HepG2 (cell line): ENCODE results near the gene ENG. TPM values are rescaled to one million over a fixed set of nuclear protein-coding genes. Genes with fewer than 3 reads are reported as not detected.

ENCODE experiments used
- ATAC-seq: fragments of 200-7000 bp; cut with Tn5 transposase; 3 replicates; pipeline ENCODE4 v1.9.1; 2020; ENCODE audit warnings: mild to moderate bottlenecking, moderate library complexity
- BruUV-seq: library from RNA; stranded (reverse); fragments of 400-500 nt; replicated peaks from 2 replicates; lab custom pipeline; 2021; lab: Mats Ljungman, UMichigan
- CTCF ChIA-PET: fragments of 300-600 bp; formaldehyde crosslinking; extraction: SDS; loops from one replicate; lab custom pipeline; 2021; ENCODE audit warnings: low total read pairs, inconsistent platforms, low intra/inter-chr PET ratio; lab: Yijun Ruan, JAX
- POLR2A ChIA-PET: fragments of 350-600 bp; sonication (Branson Sonifier 250); formaldehyde crosslinking; loops from one replicate; lab custom pipeline; 2020; ENCODE audit warnings: antibody characterized with exemption, inconsistent platforms; lab: Yijun Ruan, JAX
- DNase-seq: peaks from one replicate; pipeline ENCODE4 v3.0.0-alpha.2; 2015; ENCODE audit warnings: low spot score
- FAIRE-seq: peaks from 3 replicates; lab custom pipeline; 2011; peaks lifted over from hg19 to GRCh38; lab: Jason Lieb, UNC
- H2AFZ ChIP-seq: one replicate; pipeline ENCODE4 v1.6.1; 2011; ENCODE audit warnings: low read length, inconsistent platforms
- H3K27ac ChIP-seq: fragments of 300-600 bp; 3 replicates; pipeline ENCODE4 v1.8.0; 2011; ENCODE audit warnings: mixed run types, mild to moderate bottlenecking, mixed read lengths, low read length, inconsistent platforms; ENCODE audit not compliant: insufficient read depth; ENCODE audit errors: extremely low read length
- H3K27me3 ChIP-seq, 2 experiments: fragments of 200-600 bp in 1 of 2; 2 replicates in 1 of 2; 3 replicates in 1 of 2; pipeline versions ENCODE4 v1.6.0 to v1.8.0; 2011; ENCODE audit warnings: low read length in 2 of 2, mild to moderate bottlenecking in 2 of 2, moderate library complexity in 2 of 2, inconsistent platforms in 1 of 2; ENCODE audit not compliant: insufficient read depth in 2 of 2, control insufficient read depth in 1 of 2
- H3K36me3 ChIP-seq, 2 experiments: fragments of 200-600 bp in 1 of 2; replicated peaks in 1 of 2; 2 replicates in 1 of 2; 3 replicates in 1 of 2; pipeline versions ENCODE4 v1.5.1 to v1.8.0; 2011; ENCODE audit warnings: low read length in 2 of 2, inconsistent platforms in 1 of 2; ENCODE audit not compliant: insufficient read depth in 2 of 2, control insufficient read depth in 1 of 2
- H3K4me1 ChIP-seq: 2 replicates; pipeline ENCODE4 v1.5.1; 2012; ENCODE audit warnings: low read length, inconsistent platforms; ENCODE audit not compliant: insufficient read depth
- H3K4me2 ChIP-seq: 2 replicates; pipeline ENCODE4 v1.6.0; 2011; ENCODE audit warnings: low read depth, low read length, inconsistent platforms
- H3K4me3 ChIP-seq, 3 experiments: fragments of 200-600 bp in 1 of 3; sonication (generic), shearing (Covaris generic) in 1 of 3; replicated peaks in 1 of 3; 2 replicates each; pipeline ENCODE4 v1.5.1; 2011 to 2016; ENCODE audit warnings: low read length in 3 of 3, inconsistent platforms in 2 of 3, low read depth in 2 of 3, mild to moderate bottlenecking in 2 of 3, control low read depth in 1 of 3, mixed read lengths in 1 of 3; ENCODE audit not compliant: insufficient read depth in 1 of 3
- H3K79me2 ChIP-seq: one replicate; pipeline ENCODE4 v1.6.1; 2011; ENCODE audit warnings: low read length, inconsistent platforms; ENCODE audit not compliant: insufficient read depth
- H3K9ac ChIP-seq: 2 replicates; pipeline ENCODE4 v1.6.0; 2011; ENCODE audit warnings: mild to moderate bottlenecking, low read depth, low read length, inconsistent platforms; ENCODE audit not compliant: insufficient read depth
- H3K9me3 ChIP-seq: 2 replicates; pipeline ENCODE4 v1.5.1; 2012; ENCODE audit warnings: mild to moderate bottlenecking, low read length
- H4K20me1 ChIP-seq: 2 replicates; pipeline ENCODE4 v1.6.0; 2011; ENCODE audit warnings: inconsistent platforms, mild to moderate bottlenecking, low read length, moderate library complexity; ENCODE audit not compliant: insufficient read depth
- KDM1A ChIP-seq: IDR thresholded peaks from 2 replicates; pipeline ENCODE4 v1.6.1; 2016; ENCODE audit warnings: missing compliant biosample characterization
- MXD1 ChIP-seq: sonication (generic); formaldehyde crosslinking; IDR thresholded peaks from 2 replicates; pipeline ENCODE4 v1.4.0; 2020; ENCODE audit warnings: mild to moderate bottlenecking, missing genetic modification reagents
- RCOR2 ChIP-seq: IDR thresholded peaks from 2 replicates; pipeline ENCODE4 v1.6.1; 2016; ENCODE audit warnings: missing biosample characterization, missing genetic modification reagents
- U2AF2 ChIP-seq: fragments of 200-400 bp; formaldehyde crosslinking; IDR thresholded peaks from 2 replicates; pipeline ENCODE4 v1.6.1; 2017; ENCODE audit warnings: low read depth, mild to moderate bottlenecking, low read length
- ZMYM3 ChIP-seq: sonication (generic); formaldehyde crosslinking; IDR thresholded peaks from 2 replicates; pipeline ENCODE4 v1.5.1; 2020; ENCODE audit warnings: mild to moderate bottlenecking, missing genetic modification reagents
- ZNF629 ChIP-seq: sonication (generic); formaldehyde crosslinking; conservative IDR thresholded peaks from 2 replicates; pipeline ENCODE4 v1.5.0; 2020; ENCODE audit warnings: missing genetic modification reagents
- WGBS: methylation state at CpG from one replicate; pipeline ENCODE4 v1.1.6; 2017; ENCODE audit warnings: low lambda C conversion rate; 5-methylcytosine and 5-hydroxymethylcytosine counted together
- in situ Hi-C: cut with HindIII; loops from 2 replicates; pipeline ENCODE4 v1.10.0; 2017; ENCODE audit warnings: low pct_unique_long_range_greater_than_20kb; ENCODE audit not compliant: extremely low pct_ligation_motif_present
- intact Hi-C: fragments of 100-400 bp; cut with micrococcal nuclease; formaldehyde crosslinking; loops from one replicate; pipeline ENCODE4 v1.10.0; 2022; ENCODE audit not compliant: unreplicated experiment
- polyA plus RNA-seq, 8 experiments: library from polyadenylated mRNA; depleted of rRNA in 3 of 8; stranded (reverse) in 7 of 8; unstranded in 1 of 8; fragments of >200 nt; fragmentation: Illumina TruSeq in 4 of 8; extraction: Trizol in 4 of 8; gene quantifications; 2 replicates each; pipeline versions ENCODE4 v1.2.1 to v1.2.3, GENCODE V29; 2011 to 2016; ENCODE audit warnings: low read depth in 4 of 8, missing spikeins in 1 of 8, mixed read lengths in 1 of 8; ENCODE audit not compliant: insufficient read depth in 1 of 8
- total RNA-seq, 5 experiments: library from RNA; depleted of rRNA; stranded (reverse); fragments of >200 nt; fragmentation: Illumina TruSeq; extraction: Trizol; gene quantifications; 2 replicates each; pipeline ENCODE4 v1.2.3, GENCODE V29; 2016; ENCODE audit warnings: low read depth in 1 of 5

ENG gene
- total and polyA plus RNA-seq, 2 of the 13 experiments (the other 11 are each of a cell fraction or from before 2014, with no cell fraction given), result 0.02 to 1.1 TPM

GRCh38 chr9:127810378-127811187, 43.9 kb downstream of the ENG start:
- no TSS peak for BruUV-seq
- no peak overlapping the region for H2AFZ ChIP-seq
- peaks cover 22% of the 10 kb centered on the region for H3K4me1 ChIP-seq
- no peak overlapping the region for H3K4me2 ChIP-seq
- no peak overlapping the region for H3K4me3 ChIP-seq
- FAIRE-seq, result no peak
- no peaks in the 10 kb centered on the region for H3K79me2 ChIP-seq
- in situ Hi-C loops, result no loop called here
- no peak overlapping the region for H3K9ac ChIP-seq
- H3K36me3 ChIP-seq, result peaks cover 17 to 48% of the 10 kb centered on the region in 2 experiments; a peak in 4 of 5 replicates
- CTCF ChIA-PET, result no interaction called here
- TF ChIP-seq ZMYM3 (CRISPR knock-in tag) (peak; percentile 39; the same call in 1 of the 2 replicates), U2AF2 (no peak), RCOR2 (no peak), MXD1 (no peak), ZNF629 (CRISPR knock-in tag) (peak; percentile 93), KDM1A (no peak)
- TF ChIP-seq, all 625 proteins: peak for 2
- 100% methylated on average over 3 of the region's 10 CpGs for WGBS
- ATAC-seq (no peak), DNase-seq (no peak)
- POLR2A ChIA-PET, result no interaction called here
- H3K9me3 ChIP-seq, result no peaks in the 10 kb centered on the region
- intact Hi-C loops, result no loop called here
- H3K27me3 ChIP-seq, result no peaks in the 10 kb centered on the region
- H4K20me1 ChIP-seq, result no peaks in the 10 kb centered on the region
- H3K27ac ChIP-seq, result no peak overlapping the region
